ENCODE measurements around the gene FOS. TPM values are rescaled to one million over a fixed set of nuclear protein-coding genes. Genes with fewer than 3 reads are reported as not detected.
A peak's percentile ranks its signal among the peaks of the same experiment; 100 is the strongest.

Gene FOS
- total and polyA plus RNA-seq, 2 of the 13 experiments (the other 11 are each of a cell fraction or from before 2014, with no cell fraction given) = 15.9 to 24.2 TPM

- TF ChIP-seq AKNA (CRISPR knock-in tag; IDR thresholded peaks at IDR 0.05; ENCODE audit: borderline replicate concordance) (0 out of 2 replicates have a peak, but pooled peaks have one; percentile 28), SMAD9 (CRISPR knock-in tag; IDR thresholded peaks at IDR 0.05) (no peak), REPIN1 (CRISPR knock-in tag; IDR thresholded peaks at IDR 0.05; ENCODE audit: borderline replicate concordance, low read depth) (0 out of 2 replicates have a peak, but pooled peaks have one; percentile 56), ZNF839 (CRISPR knock-in tag; IDR thresholded peaks at IDR 0.05; ENCODE audit: borderline replicate concordance) (no peak), BHLHE40 (IDR thresholded peaks at IDR 0.05; ENCODE audit: low read length) (0 out of 2 replicates have a peak, but pooled peaks have one; percentile 1), ATF1 (CRISPR knock-in tag; IDR thresholded peaks at IDR 0.05) (no peak), ZNF841 (CRISPR knock-in tag; IDR thresholded peaks at IDR 0.05; ENCODE audit: borderline replicate concordance) (no peak), ZNF30 (CRISPR knock-in tag; IDR thresholded peaks at IDR 0.05) (no peak), ZNF430 (CRISPR knock-in tag; IDR thresholded peaks at IDR 0.05) (peak; percentile 64; the same call in 1 of the 2 replicates), ZNF350 (CRISPR knock-in tag; IDR thresholded peaks at IDR 0.05; ENCODE audit: borderline replicate concordance, low read depth) (no peak), MAZ (IDR thresholded peaks at IDR 0.05; ENCODE audit: borderline replicate concordance, low read depth, low read length) (peak; percentile 99), MAZ (CRISPR knock-in tag; IDR thresholded peaks at IDR 0.05; ENCODE audit: low read depth) (peak; percentile 72; the same call in 1 of the 2 replicates), IRX3 (CRISPR knock-in tag; IDR thresholded peaks at IDR 0.05; ENCODE audit: borderline replicate concordance, low read depth) (0 out of 2 replicates have a peak, but pooled peaks have one; percentile 67), ZNF619 (CRISPR knock-in tag; IDR thresholded peaks at IDR 0.05) (no peak), BORCS8-MEF2B (CRISPR knock-in tag; IDR thresholded peaks at IDR 0.05) (peak; percentile 69; the same call in 1 of the 2 replicates), ARID4A (CRISPR knock-in tag; IDR thresholded peaks at IDR 0.05; ENCODE audit: borderline replicate concordance) (peak; percentile 90; the same call in 1 of the 2 replicates), ZFYVE20 (CRISPR knock-in tag; IDR thresholded peaks at IDR 0.05; ENCODE audit: borderline replicate concordance, low read depth) (no peak), CHD2 (IDR thresholded peaks at IDR 0.05; ENCODE audit: low read depth, low read length) (0 out of 2 replicates have a peak, but pooled peaks have one; percentile 25), ZSCAN9 (CRISPR knock-in tag; IDR thresholded peaks at IDR 0.05; ENCODE audit: borderline replicate concordance) (no peak), ZNF747 (CRISPR knock-in tag; IDR thresholded peaks at IDR 0.05; ENCODE audit: borderline replicate concordance) (no peak), ZNF354B (CRISPR knock-in tag; IDR thresholded peaks at IDR 0.05) (no peak)
Observed at GRCh38 chr14:75293920-75294648, 15.5 kb downstream of the FOS start (continued).
